Osteoblast (primary cell): ENCODE results near the gene CDT1. TPM values are rescaled to one million over a fixed set of nuclear protein-coding genes. Genes with fewer than 3 reads are reported as not detected.

Source experiments
- DNase-seq: peaks from one replicate; pipeline ENCODE4 v3.0.0; 2011; ENCODE audit warnings: low spot score, mixed read lengths; ENCODE audit not compliant: insufficient read length; ENCODE audit errors: missing footprints
- H2AFZ ChIP-seq: 2 replicates; pipeline ENCODE4 v1.6.0; 2011; ENCODE audit warnings: mild to moderate bottlenecking, low read length
- H3K27ac ChIP-seq: 2 replicates; pipeline ENCODE4 v1.5.1; 2011; ENCODE audit warnings: mild to moderate bottlenecking, low read depth, low read length, moderate library complexity
- H3K27me3 ChIP-seq: 2 replicates; pipeline ENCODE4 v1.6.0; 2012; ENCODE audit warnings: mild to moderate bottlenecking, control low read depth, inconsistent platforms, low read length, moderate library complexity; ENCODE audit not compliant: insufficient read depth
- H3K36me3 ChIP-seq: 2 replicates; pipeline ENCODE4 v1.5.1; 2011; ENCODE audit warnings: mild to moderate bottlenecking, low read length, control low read depth, moderate library complexity; ENCODE audit not compliant: insufficient read depth
- H3K4me1 ChIP-seq: 2 replicates; pipeline ENCODE4 v1.5.1; 2011; ENCODE audit warnings: mild to moderate bottlenecking, low read length, control low read depth, moderate library complexity; ENCODE audit not compliant: insufficient read depth
- H3K4me2 ChIP-seq: 2 replicates; pipeline ENCODE4 v1.6.0; 2011; ENCODE audit warnings: mild to moderate bottlenecking, low read length; ENCODE audit not compliant: insufficient read depth
- H3K4me3 ChIP-seq: fragments of 200-600 bp; sonication (generic); 3 replicates; pipeline ENCODE4 v1.5.1; 2012; ENCODE audit warnings: mild to moderate bottlenecking, low read length, inconsistent platforms; ENCODE audit not compliant: insufficient read depth
- H3K79me2 ChIP-seq: 2 replicates; pipeline ENCODE4 v1.6.0; 2012; ENCODE audit warnings: mild to moderate bottlenecking, low read length, control low read depth, inconsistent platforms; ENCODE audit not compliant: insufficient read depth
- H3K9me3 ChIP-seq: 2 replicates; pipeline ENCODE4 v1.5.1; 2011; ENCODE audit warnings: low read depth, low read length, control low read depth
- H4K20me1 ChIP-seq: 2 replicates; pipeline ENCODE4 v1.6.0; 2012; ENCODE audit warnings: mild to moderate bottlenecking, low read length, control low read depth; ENCODE audit not compliant: insufficient read depth
- CTCF ChIP-seq: IDR thresholded peaks from 2 replicates; pipeline ENCODE4 v1.5.1; 2011; ENCODE audit warnings: mild to moderate bottlenecking, low read depth, low read length, moderate library complexity; ENCODE audit errors: extremely low read depth
- total RNA-seq: library from RNA; depleted of rRNA; stranded (reverse); fragments of >200 nt; gene quantifications from 2 replicates; pipeline ENCODE4 v1.2.3, GENCODE V29; 2012

CDT1 gene
- total RNA-seq, 1 donor = 2.9 TPM

GRCh38 chr16:88762258-88762870 is 41.2 kb upstream of the CDT1 start:
- H3K4me3 ChIP-seq = no peak overlapping the region
- no peak for DNase-seq
- TF ChIP-seq CTCF = no peak
- H3K27ac ChIP-seq = no peak overlapping the region
- H2AFZ ChIP-seq = no peak overlapping the region
- peaks cover 78% of the 10 kb centered on the region for H4K20me1 ChIP-seq
- no peaks in the 10 kb centered on the region for H3K27me3 ChIP-seq
- H3K4me1 ChIP-seq = peaks cover 19% of the 10 kb centered on the region
- peaks cover 9% of the 10 kb centered on the region for H3K36me3 ChIP-seq
- H3K79me2 ChIP-seq = peaks cover 100% of the 10 kb centered on the region
- H3K4me2 ChIP-seq = no peak overlapping the region
- H3K9me3 ChIP-seq = no peaks in the 10 kb centered on the region

- peaks cover 81% of the 10 kb centered on the region for H4K20me1 ChIP-seq
- peaks cover 9% of the 10 kb centered on the region for H3K36me3 ChIP-seq
- TF ChIP-seq CTCF = no peak
These were observed 40.6 kb upstream of the CDT1 start for GRCh38 chr16:88762941-88763340.

GRCh38 chr16:88763502-88764053 is 40.0 kb upstream of the CDT1 start:
- Histone ChIP-seq H2AFZ (no peak overlapping the region), H3K36me3 (peaks cover 7% of the 10 kb centered on the region), H3K79me2 (peaks cover 100% of the 10 kb centered on the region), H3K4me2 (no peak overlapping the region), H3K9me3 (no peaks in the 10 kb centered on the region), H3K27ac (no peak overlapping the region), H3K27me3 (no peaks in the 10 kb centered on the region), H3K4me1 (peaks cover 27% of the 10 kb centered on the region), H4K20me1 (peaks cover 81% of the 10 kb centered on the region), H3K4me3 (no peak overlapping the region)
- TF ChIP-seq CTCF = no peak
- DNase-seq = peak; percentile 87

More at GRCh38 chr16:88762941-88763340, 40.6 kb upstream of the CDT1 start:
- Histone ChIP-seq H3K4me1 (peaks cover 25% of the 10 kb centered on the region), H3K9me3 (no peaks in the 10 kb centered on the region), H3K27ac (no peak overlapping the region), H3K4me2 (no peak overlapping the region), H3K79me2 (peaks cover 100% of the 10 kb centered on the region), H2AFZ (no peak overlapping the region), H3K4me3 (no peak overlapping the region), H3K27me3 (no peaks in the 10 kb centered on the region)
- DNase-seq = peak; percentile 86

DNA sequence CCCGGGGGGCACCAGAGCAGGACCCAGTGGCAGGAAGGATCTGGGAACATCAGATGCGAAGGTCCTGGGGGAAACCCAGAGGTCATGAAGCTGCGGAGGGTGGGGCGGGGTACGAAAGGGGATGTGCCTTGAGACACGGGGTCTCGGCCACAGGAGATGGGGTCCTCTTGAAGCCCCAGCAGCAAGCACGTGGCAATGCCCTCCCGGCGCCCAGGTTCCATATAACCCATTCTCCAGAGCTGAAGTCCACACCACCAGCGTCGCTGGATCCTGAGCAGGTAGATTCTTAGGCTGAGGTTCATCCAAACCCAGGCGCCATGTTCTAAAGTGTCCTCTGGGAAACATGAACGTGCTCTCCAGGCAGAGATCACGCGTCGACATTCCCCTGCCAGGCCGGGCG is 39.5 kb upstream of the CDT1 start:
- Histone ChIP-seq H4K20me1 (peaks cover 81% of the 10 kb centered on the region), H3K4me3 (no peak overlapping the region), H3K79me2 (peaks cover 100% of the 10 kb centered on the region), H2AFZ (no peak overlapping the region), H3K27me3 (no peaks in the 10 kb centered on the region), H3K4me2 (no peak overlapping the region), H3K27ac (no peak overlapping the region), H3K36me3 (peaks cover 2% of the 10 kb centered on the region), H3K9me3 (no peaks in the 10 kb centered on the region), H3K4me1 (peaks cover 27% of the 10 kb centered on the region)
- no peak for TF ChIP-seq CTCF
- no peak for DNase-seq
